HepG2 (cell line): ENCODE results near the gene ORC3. TPM values are rescaled to one million over a fixed set of nuclear protein-coding genes. Genes with fewer than 3 reads are reported as not detected.

Source experiments
- ATAC-seq: fragments of 200-7000 bp; cut with Tn5 transposase; 3 replicates; pipeline ENCODE4 v1.9.1; 2020; ENCODE audit warnings: mild to moderate bottlenecking, moderate library complexity
- BruUV-seq: library from RNA; stranded (reverse); fragments of 400-500 nt; replicated peaks from 2 replicates; lab custom pipeline; 2021; lab: Mats Ljungman, UMichigan
- CTCF ChIA-PET: fragments of 300-600 bp; formaldehyde crosslinking; extraction: SDS; loops from one replicate; lab custom pipeline; 2021; ENCODE audit warnings: low total read pairs, inconsistent platforms, low intra/inter-chr PET ratio; lab: Yijun Ruan, JAX
- POLR2A ChIA-PET: fragments of 350-600 bp; sonication (Branson Sonifier 250); formaldehyde crosslinking; loops from one replicate; lab custom pipeline; 2020; ENCODE audit warnings: antibody characterized with exemption, inconsistent platforms; lab: Yijun Ruan, JAX
- DNase-seq: peaks from one replicate; pipeline ENCODE4 v3.0.0-alpha.2; 2015; ENCODE audit warnings: low spot score
- FAIRE-seq: peaks from 3 replicates; lab custom pipeline; 2011; peaks lifted over from hg19 to GRCh38; lab: Jason Lieb, UNC
- H2AFZ ChIP-seq: one replicate; pipeline ENCODE4 v1.6.1; 2011; ENCODE audit warnings: low read length, inconsistent platforms
- H3K27ac ChIP-seq: fragments of 300-600 bp; 3 replicates; pipeline ENCODE4 v1.8.0; 2011; ENCODE audit warnings: mixed run types, mild to moderate bottlenecking, mixed read lengths, low read length, inconsistent platforms; ENCODE audit not compliant: insufficient read depth; ENCODE audit errors: extremely low read length
- H3K27me3 ChIP-seq, 2 experiments: fragments of 200-600 bp in 1 of 2; 2 replicates in 1 of 2; 3 replicates in 1 of 2; pipeline versions ENCODE4 v1.6.0 to v1.8.0; 2011; ENCODE audit warnings: low read length in 2 of 2, mild to moderate bottlenecking in 2 of 2, moderate library complexity in 2 of 2, inconsistent platforms in 1 of 2; ENCODE audit not compliant: insufficient read depth in 2 of 2, control insufficient read depth in 1 of 2
- H3K36me3 ChIP-seq, 2 experiments: fragments of 200-600 bp in 1 of 2; replicated peaks in 1 of 2; 2 replicates in 1 of 2; 3 replicates in 1 of 2; pipeline versions ENCODE4 v1.5.1 to v1.8.0; 2011; ENCODE audit warnings: low read length in 2 of 2, inconsistent platforms in 1 of 2; ENCODE audit not compliant: insufficient read depth in 2 of 2, control insufficient read depth in 1 of 2
- H3K4me1 ChIP-seq: 2 replicates; pipeline ENCODE4 v1.5.1; 2012; ENCODE audit warnings: low read length, inconsistent platforms; ENCODE audit not compliant: insufficient read depth
- H3K4me2 ChIP-seq: 2 replicates; pipeline ENCODE4 v1.6.0; 2011; ENCODE audit warnings: low read depth, low read length, inconsistent platforms
- H3K4me3 ChIP-seq, 3 experiments: fragments of 200-600 bp in 1 of 3; sonication (generic), shearing (Covaris generic) in 1 of 3; replicated peaks in 1 of 3; 2 replicates each; pipeline ENCODE4 v1.5.1; 2011 to 2016; ENCODE audit warnings: low read length in 3 of 3, inconsistent platforms in 2 of 3, low read depth in 2 of 3, mild to moderate bottlenecking in 2 of 3, control low read depth in 1 of 3, mixed read lengths in 1 of 3; ENCODE audit not compliant: insufficient read depth in 1 of 3
- H3K79me2 ChIP-seq: one replicate; pipeline ENCODE4 v1.6.1; 2011; ENCODE audit warnings: low read length, inconsistent platforms; ENCODE audit not compliant: insufficient read depth
- H3K9ac ChIP-seq: 2 replicates; pipeline ENCODE4 v1.6.0; 2011; ENCODE audit warnings: mild to moderate bottlenecking, low read depth, low read length, inconsistent platforms; ENCODE audit not compliant: insufficient read depth
- H3K9me3 ChIP-seq: 2 replicates; pipeline ENCODE4 v1.5.1; 2012; ENCODE audit warnings: mild to moderate bottlenecking, low read length
- H4K20me1 ChIP-seq: 2 replicates; pipeline ENCODE4 v1.6.0; 2011; ENCODE audit warnings: inconsistent platforms, mild to moderate bottlenecking, low read length, moderate library complexity; ENCODE audit not compliant: insufficient read depth
- BHLHE40 ChIP-seq: IDR thresholded peaks from 2 replicates; pipeline ENCODE4 v1.6.1; 2011; ENCODE audit warnings: low read length, improper control_type of control experiment
- FOXC1 ChIP-seq: sonication (generic); formaldehyde crosslinking; IDR thresholded peaks from 2 replicates; pipeline ENCODE4 v1.8.0; 2022; ENCODE audit warnings: mild to moderate bottlenecking, missing genetic modification reagents, borderline replicate concordance
- FOXP1 ChIP-seq, 2 experiments: fragments of 450-650 bp in 1 of 2; IDR thresholded peaks; 2 replicates each; pipeline ENCODE4 v1.6.1; 2017 to 2018; ENCODE audit warnings: antibody characterized with exemption in 1 of 2
- ZNF484 ChIP-seq: sonication (generic); formaldehyde crosslinking; IDR thresholded peaks from 2 replicates; pipeline ENCODE4 v1.5.1; 2020; ENCODE audit warnings: mild to moderate bottlenecking, low read depth, missing genetic modification reagents, borderline replicate concordance
- ZNF512 ChIP-seq: sonication (generic); formaldehyde crosslinking; IDR thresholded peaks from 2 replicates; pipeline ENCODE4 v1.4.0; 2020; ENCODE audit warnings: mild to moderate bottlenecking, missing genetic modification reagents
- WGBS: methylation state at CpG from one replicate; pipeline ENCODE4 v1.1.6; 2017; ENCODE audit warnings: low lambda C conversion rate; 5-methylcytosine and 5-hydroxymethylcytosine counted together
- in situ Hi-C: cut with HindIII; loops from 2 replicates; pipeline ENCODE4 v1.10.0; 2017; ENCODE audit warnings: low pct_unique_long_range_greater_than_20kb; ENCODE audit not compliant: extremely low pct_ligation_motif_present
- intact Hi-C: fragments of 100-400 bp; cut with micrococcal nuclease; formaldehyde crosslinking; loops from one replicate; pipeline ENCODE4 v1.10.0; 2022; ENCODE audit not compliant: unreplicated experiment
- polyA plus RNA-seq, 8 experiments: library from polyadenylated mRNA; depleted of rRNA in 3 of 8; stranded (reverse) in 7 of 8; unstranded in 1 of 8; fragments of >200 nt; fragmentation: Illumina TruSeq in 4 of 8; extraction: Trizol in 4 of 8; gene quantifications; 2 replicates each; pipeline versions ENCODE4 v1.2.1 to v1.2.3, GENCODE V29; 2011 to 2016; ENCODE audit warnings: low read depth in 4 of 8, missing spikeins in 1 of 8, mixed read lengths in 1 of 8; ENCODE audit not compliant: insufficient read depth in 1 of 8
- total RNA-seq, 5 experiments: library from RNA; depleted of rRNA; stranded (reverse); fragments of >200 nt; fragmentation: Illumina TruSeq; extraction: Trizol; gene quantifications; 2 replicates each; pipeline ENCODE4 v1.2.3, GENCODE V29; 2016; ENCODE audit warnings: low read depth in 1 of 5
- TF ChIP-seq, protein P1 (sequence below): sonication (generic); formaldehyde crosslinking; conservative IDR thresholded peaks from 2 replicates; pipeline ENCODE4 v1.4.0; 2020; ENCODE audit warnings: missing genetic modification reagents
- TF ChIP-seq, protein P2 (sequence below): IDR thresholded peaks from 2 replicates; pipeline ENCODE4 v1.6.1; 2016; ENCODE audit warnings: missing biosample characterization, missing genetic modification reagents, low read depth

ORC3 gene
- total and polyA plus RNA-seq, 2 of the 13 experiments (the other 11 are each of a cell fraction or from before 2014, with no cell fraction given) = 21.8 to 43.5 TPM

DNA sequence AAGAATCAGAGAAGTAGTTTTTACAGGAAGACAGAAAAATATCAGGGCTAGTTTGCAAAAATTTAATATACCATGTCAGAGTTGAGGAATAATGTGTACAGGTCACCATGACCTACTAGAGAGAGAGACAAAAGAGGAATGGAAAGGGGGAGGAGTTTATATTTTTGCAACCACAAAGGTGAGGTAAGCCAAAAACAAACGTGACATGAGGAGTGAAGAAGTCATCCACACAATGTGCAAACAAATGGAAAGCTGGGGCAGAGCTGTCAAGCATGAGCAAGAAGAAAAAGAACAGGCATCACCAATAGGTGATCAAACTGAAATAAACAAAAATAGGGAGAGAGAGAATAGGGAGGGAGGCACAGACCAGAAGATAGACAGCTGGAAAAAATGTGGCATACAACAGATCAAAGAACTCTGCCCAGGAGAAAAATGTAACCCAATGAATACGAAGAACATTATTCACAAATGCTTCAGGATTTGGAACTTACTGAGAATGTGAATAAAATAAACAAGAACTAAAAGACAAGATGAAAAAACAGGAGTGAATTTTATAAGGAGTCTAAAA lies 15.6 kb upstream of the ORC3 start (continued):
- TF ChIP-seq, protein P1, sequence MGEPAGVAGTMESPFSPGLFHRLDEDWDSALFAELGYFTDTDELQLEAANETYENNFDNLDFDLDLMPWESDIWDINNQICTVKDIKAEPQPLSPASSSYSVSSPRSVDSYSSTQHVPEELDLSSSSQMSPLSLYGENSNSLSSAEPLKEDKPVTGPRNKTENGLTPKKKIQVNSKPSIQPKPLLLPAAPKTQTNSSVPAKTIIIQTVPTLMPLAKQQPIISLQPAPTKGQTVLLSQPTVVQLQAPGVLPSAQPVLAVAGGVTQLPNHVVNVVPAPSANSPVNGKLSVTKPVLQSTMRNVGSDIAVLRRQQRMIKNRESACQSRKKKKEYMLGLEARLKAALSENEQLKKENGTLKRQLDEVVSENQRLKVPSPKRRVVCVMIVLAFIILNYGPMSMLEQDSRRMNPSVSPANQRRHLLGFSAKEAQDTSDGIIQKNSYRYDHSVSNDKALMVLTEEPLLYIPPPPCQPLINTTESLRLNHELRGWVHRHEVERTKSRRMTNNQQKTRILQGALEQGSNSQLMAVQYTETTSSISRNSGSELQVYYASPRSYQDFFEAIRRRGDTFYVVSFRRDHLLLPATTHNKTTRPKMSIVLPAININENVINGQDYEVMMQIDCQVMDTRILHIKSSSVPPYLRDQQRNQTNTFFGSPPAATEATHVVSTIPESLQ = no peak
- TF ChIP-seq FOXC1 (CRISPR knock-in tag) (no peak), ZNF484 (CRISPR knock-in tag) (no peak), BHLHE40 (peak; percentile 73; the same call in 1 of the 2 replicates)
- TF ChIP-seq, protein P2, sequence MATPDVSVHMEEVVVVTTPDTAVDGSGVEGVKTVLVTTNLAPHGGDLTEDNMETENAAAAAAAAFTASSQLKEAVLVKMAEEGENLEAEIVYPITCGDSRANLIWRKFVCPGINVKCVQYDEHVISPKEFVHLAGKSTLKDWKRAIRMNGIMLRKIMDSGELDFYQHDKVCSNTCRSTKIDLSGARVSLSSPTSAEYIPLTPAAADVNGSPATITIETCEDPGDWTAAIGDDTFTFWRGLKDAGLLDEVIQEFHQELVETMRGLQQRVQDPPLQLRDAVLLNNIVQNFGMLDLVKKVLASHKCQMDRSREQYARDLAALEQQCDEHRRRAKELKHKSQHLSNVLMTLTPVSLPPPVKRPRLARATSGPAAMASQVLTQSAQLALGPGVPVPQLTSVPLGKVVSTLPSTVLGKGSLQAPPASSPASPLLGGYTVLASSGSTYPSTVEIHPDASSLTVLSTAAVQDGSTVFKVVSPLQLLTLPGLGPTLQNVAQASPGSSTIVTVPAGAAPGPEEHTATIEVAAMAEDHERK (CRISPR knock-in tag) = no peak

- Histone ChIP-seq H3K27me3 (no peaks in the 10 kb centered on the region), H3K4me2 (peak overlapping the region; percentile 39; the same call in 1 of the 2 replicates), H3K9ac (no peak overlapping the region), H3K4me3 (no peak overlapping the region), H3K27ac (no peak overlapping the region), H3K36me3 (peaks cover 2 to 20% of the 10 kb centered on the region in 2 experiments; a peak in 4 of 5 replicates), H2AFZ (no peak overlapping the region), H3K4me1 (peaks cover 73% of the 10 kb centered on the region), H3K79me2 (peaks cover 88% of the 10 kb centered on the region), H3K9me3 (no peaks in the 10 kb centered on the region), H4K20me1 (0 out of 2 replicates have a peak, but pooled peaks cover 4% of the 10 kb centered on the region)
- no peak for TF ChIP-seq ZNF512 (CRISPR knock-in tag)
- TF ChIP-seq FOXP1 (IDR thresholded peaks at IDR 0.05) = no peak
- 0 out of 2 replicates have a peak, but pooled peaks have one; percentile 18 for TF ChIP-seq FOXP1 (CRISPR knock-in tag; IDR thresholded peaks at IDR 0.05)
- no peak for DNase-seq
- intact Hi-C loops (no loop called here), in situ Hi-C loops (no loop called here)
- no TSS peak for BruUV-seq
- ChIA-PET CTCF (no interaction called here), POLR2A (no interaction called here)
- no peak for ATAC-seq
- no peak for FAIRE-seq
- WGBS = 90% methylated on average over 2 of the region's 2 CpGs
Observed at GRCh38 chr6:87575423-87575822, 14.5 kb upstream of the ORC3 start.
